A673 (cell line): ENCODE measurements around the gene ANO7.

ENCODE experiments used
- CTCF ChIP-seq: fragments of 300-800, 200-600 bp; sonication (generic); conservative IDR thresholded peaks from 2 replicates; pipeline ENCODE4 v1.5.1; 2017; ENCODE audit warnings: low read depth, mild to moderate bottlenecking, antibody characterized with exemption, low read length, moderate library complexity, mixed read lengths
- EZH2 ChIP-seq: fragments of 200-600 bp; sonication (generic); IDR thresholded peaks from 2 replicates; pipeline ENCODE4 v1.6.1; 2017; ENCODE audit warnings: borderline replicate concordance, low read depth, mild to moderate bottlenecking, mixed read lengths, antibody characterized with exemption, low read length; ENCODE audit not compliant: poor library complexity, severe bottlenecking

- no peak for TF ChIP-seq CTCF
- no peak for TF ChIP-seq EZH2
Measured at GRCh38 chr2:241195506-241196130, 7.1 kb downstream of the ANO7 start.
